GM21786 (cell line): ENCODE data around the gene ALDH3B1.

Experiments
- ATAC-seq: cut with Tn5 transposase; IDR thresholded peaks from one replicate; pipeline ENCODE4 v1.9.1; 2021; ENCODE audit not compliant: unreplicated experiment

Gene ALDH3B1

GRCh38 chr11:68027667-68028066 is 17.5 kb downstream of the ALDH3B1 start:
- ATAC-seq = no peak

GRCh38 chr11:68028802-68029545 is 18.8 kb downstream of the ALDH3B1 start:
- ATAC-seq = no peak

- ATAC-seq = peak; percentile 94
Observed at GRCh38 chr11:68030318-68031143, 20.4 kb downstream of the ALDH3B1 start, which contains the start of gene NDUFS8. Gene NDUFS8, plus strand, starts transcription at chr11:68030681. Its CDS starts 1,471 bp downstream, at chr11:68032152.

GRCh38 chr11:68031144-68031464 is 21.0 kb downstream of the ALDH3B1 start:
- no peak for ATAC-seq

GRCh38 chr11:68032003-68032402 is 21.9 kb downstream of the ALDH3B1 start:
- ATAC-seq = no peak

GRCh38 chr11:68032997-68033707 is 23.0 kb downstream of the ALDH3B1 start:
- ATAC-seq = no peak

GRCh38 chr11:68033708-68034045 is 23.6 kb downstream of the ALDH3B1 start:
- no peak for ATAC-seq

GRCh38 chr11:68035266-68035876 is 25.2 kb downstream of the ALDH3B1 start:
- no peak for ATAC-seq

GRCh38 chr11:68036141-68036716 is 26.1 kb downstream of the ALDH3B1 start:
- ATAC-seq = no peak

GRCh38 chr11:68036717-68037239 is 26.7 kb downstream of the ALDH3B1 start:
- no peak for ATAC-seq

- ATAC-seq = no peak
Observed at GRCh38 chr11:68037411-68038225, 27.5 kb downstream of the ALDH3B1 start.

- ATAC-seq = no peak
Observed at GRCh38 chr11:68038226-68038717, 28.1 kb downstream of the ALDH3B1 start.

GRCh38 chr11:68038718-68039525 is 28.8 kb downstream of the ALDH3B1 start, which contains the start of gene TCIRG1:
Gene TCIRG1, plus strand, starts transcription at chr11:68039025. Its CDS starts 2,247 bp downstream, at chr11:68041272.
- peak; percentile 35 for ATAC-seq

GRCh38 chr11:68039526-68040086 is 29.5 kb downstream of the ALDH3B1 start:
- no peak for ATAC-seq

- ATAC-seq = peak; percentile 62
Observed at GRCh38 chr11:68040101-68040956, 30.2 kb downstream of the ALDH3B1 start.

GRCh38 chr11:68040957-68041591 is 30.9 kb downstream of the ALDH3B1 start:
- ATAC-seq = no peak

- no peak for ATAC-seq
Observed at GRCh38 chr11:68041617-68042218, 31.6 kb downstream of the ALDH3B1 start.
